Tibial nerve (tissue), 4 donors: Measurements from ENCODE around the gene VKORC1L1.
"Not testable (repeated sequence)": the region's sequence is repeated elsewhere in the genome, so short reads cannot be mapped to it uniquely, and the experiment has no call there.

Experiments
- EP300 ChIP-seq, 2 donors: sonication (generic); formaldehyde crosslinking; IDR thresholded peaks; one replicate each; pipeline ENCODE4 v1.6.1; 2017; ENCODE audit warnings: antibody characterized with exemption in 2 of 2, mild to moderate bottlenecking in 1 of 2
- POLR2A ChIP-seq, 2 donors: fragments of 450-650 bp; IDR thresholded peaks; one replicate each; pipeline ENCODE4 v1.6.1; 2017; ENCODE audit warnings: antibody characterized with exemption in 2 of 2, mild to moderate bottlenecking in 2 of 2, moderate library complexity in 2 of 2
- TF ChIP-seq, protein P1 (sequence below), 5 experiments: fragments of 200-600 bp in 3 of 5; fragments of 450-650 bp in 2 of 5; sonication (generic) in 3 of 5; IDR thresholded peaks; one replicate each; pipeline ENCODE4 v1.5.1; 2016 to 2019; ENCODE audit warnings: antibody characterized with exemption in 5 of 5, mild to moderate bottlenecking in 3 of 5, moderate library complexity in 2 of 5

DNA sequence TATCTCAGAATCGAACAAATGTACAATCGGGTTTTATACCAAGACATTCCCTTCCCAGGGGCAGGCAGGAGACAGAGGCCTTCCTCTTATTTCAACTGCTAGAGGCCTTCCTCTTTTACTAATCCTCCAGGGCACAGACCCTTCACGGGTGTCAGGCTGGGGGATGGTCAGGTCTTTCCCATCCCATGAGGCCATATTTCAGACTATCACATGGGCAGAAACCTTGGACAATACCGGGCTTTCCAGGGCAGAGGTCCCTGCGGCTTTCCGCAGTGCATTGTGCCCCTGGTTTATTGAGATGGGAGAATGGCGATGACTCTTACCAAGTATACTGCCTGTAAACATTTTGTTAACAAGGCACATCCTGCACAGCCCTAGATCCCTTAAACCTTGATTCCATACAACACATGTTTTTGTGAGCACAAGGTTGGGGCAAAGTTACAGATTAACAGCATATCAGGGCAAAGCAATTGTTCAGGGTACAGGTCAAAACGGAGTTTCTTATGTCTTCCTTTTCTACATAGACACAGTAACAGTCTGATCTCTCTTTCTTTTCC, 132.3 kb downstream of the VKORC1L1 start:
- TF ChIP-seq, protein P1, sequence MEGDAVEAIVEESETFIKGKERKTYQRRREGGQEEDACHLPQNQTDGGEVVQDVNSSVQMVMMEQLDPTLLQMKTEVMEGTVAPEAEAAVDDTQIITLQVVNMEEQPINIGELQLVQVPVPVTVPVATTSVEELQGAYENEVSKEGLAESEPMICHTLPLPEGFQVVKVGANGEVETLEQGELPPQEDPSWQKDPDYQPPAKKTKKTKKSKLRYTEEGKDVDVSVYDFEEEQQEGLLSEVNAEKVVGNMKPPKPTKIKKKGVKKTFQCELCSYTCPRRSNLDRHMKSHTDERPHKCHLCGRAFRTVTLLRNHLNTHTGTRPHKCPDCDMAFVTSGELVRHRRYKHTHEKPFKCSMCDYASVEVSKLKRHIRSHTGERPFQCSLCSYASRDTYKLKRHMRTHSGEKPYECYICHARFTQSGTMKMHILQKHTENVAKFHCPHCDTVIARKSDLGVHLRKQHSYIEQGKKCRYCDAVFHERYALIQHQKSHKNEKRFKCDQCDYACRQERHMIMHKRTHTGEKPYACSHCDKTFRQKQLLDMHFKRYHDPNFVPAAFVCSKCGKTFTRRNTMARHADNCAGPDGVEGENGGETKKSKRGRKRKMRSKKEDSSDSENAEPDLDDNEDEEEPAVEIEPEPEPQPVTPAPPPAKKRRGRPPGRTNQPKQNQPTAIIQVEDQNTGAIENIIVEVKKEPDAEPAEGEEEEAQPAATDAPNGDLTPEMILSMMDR (IDR thresholded peaks at IDR 0.05) = not testable (repeated sequence)
- TF ChIP-seq EP300, POLR2A (IDR thresholded peaks at IDR 0.05): not testable (repeated sequence)
